Muscle layer of duodenum (tissue), 2 donors: Measurements from ENCODE around the gene PDCL2.

Source experiments
- H3K27ac ChIP-seq: one replicate; pipeline ENCODE4 v1.7.0; 2013; ENCODE audit warnings: mild to moderate bottlenecking, low read length
- H3K27me3 ChIP-seq: one replicate; pipeline ENCODE4 v1.7.0; 2013; ENCODE audit warnings: low read depth, mild to moderate bottlenecking, control low read depth, low read length
- H3K36me3 ChIP-seq, 2 donors: one replicate each; pipeline ENCODE4 v1.7.0; 2013; ENCODE audit warnings: low read length in 2 of 2, control low read depth in 1 of 2, mild to moderate bottlenecking in 1 of 2; ENCODE audit not compliant: insufficient read depth in 2 of 2, control insufficient read depth in 1 of 2
- H3K4me1 ChIP-seq, 2 donors: one replicate each; pipeline ENCODE4 v1.7.0; 2013; ENCODE audit warnings: low read length in 2 of 2, mild to moderate bottlenecking in 2 of 2, control low read depth in 1 of 2, moderate library complexity in 1 of 2; ENCODE audit not compliant: insufficient read depth in 2 of 2, control insufficient read depth in 1 of 2
- H3K4me3 ChIP-seq, 2 donors: one replicate each; pipeline ENCODE4 v1.7.0; 2013; ENCODE audit warnings: low read length in 2 of 2, low read depth in 1 of 2, mild to moderate bottlenecking in 1 of 2
- H3K9me3 ChIP-seq, 2 donors: one replicate each; pipeline ENCODE4 v1.7.0; 2013; ENCODE audit warnings: low read length in 2 of 2, control low read depth in 1 of 2, mild to moderate bottlenecking in 1 of 2; ENCODE audit not compliant: control insufficient read depth in 1 of 2
- donor health status: healthy.

Gene PDCL2

GRCh38 chr4:55549888-55550287 lies 42.2 kb downstream of the PDCL2 start:
- Histone ChIP-seq H3K4me1 (peaks cover 0 to 17% of the 10 kb centered on the region in 2 donors), H3K27ac (no peak overlapping the region), H3K36me3 (no peaks in the 10 kb centered on the region), H3K27me3 (no peaks in the 10 kb centered on the region), H3K4me3 (no peak overlapping the region), H3K9me3 (no peaks in the 10 kb centered on the region)

GRCh38 chr4:55547918-55548317 lies 44.1 kb downstream of the PDCL2 start:
- Histone ChIP-seq H3K27ac (peak overlapping the region; percentile 85), H3K9me3 (no peaks in the 10 kb centered on the region), H3K27me3 (no peaks in the 10 kb centered on the region), H3K4me3 (peak overlapping the region; percentile 76 to 93), H3K4me1 (peaks cover 0 to 13% of the 10 kb centered on the region in 2 donors), H3K36me3 (no peaks in the 10 kb centered on the region)

- Histone ChIP-seq H3K4me3 (peak overlapping the region; percentile 76 to 93), H3K9me3 (no peaks in the 10 kb centered on the region), H3K4me1 (peaks cover 0 to 13% of the 10 kb centered on the region in 2 donors), H3K36me3 (no peaks in the 10 kb centered on the region), H3K27ac (peak overlapping the region; percentile 85), H3K27me3 (no peaks in the 10 kb centered on the region)
Observed at GRCh38 chr4:55547466-55547770, 44.6 kb downstream of the PDCL2 start.

- Histone ChIP-seq H3K27ac (peak within 1 kb of the TSS; percentile 87), H3K27me3 (no peaks in the 10 kb centered on the region), H3K9me3 (no peaks in the 10 kb centered on the region), H3K4me3 (peak within 1 kb of the TSS; percentile 76 to 93), H3K36me3 (no peaks in the 10 kb centered on the region), H3K4me1 (peaks cover 0 to 13% of the 10 kb centered on the region in 2 donors)
Observed at GRCh38 chr4:55546756-55547465, 45.1 kb downstream of the PDCL2 start, which contains the start of gene CLOCK. CLOCK (minus strand) TSS chr4:55546909; CDS start chr4:55482785, 64,124 bp downstream.

- Histone ChIP-seq H3K27me3 (no peaks in the 10 kb centered on the region), H3K27ac (no peak overlapping the region), H3K4me3 (peak overlapping the region; percentile 76 to 93), H3K36me3 (no peaks in the 10 kb centered on the region), H3K4me1 (peaks cover 0 to 13% of the 10 kb centered on the region in 2 donors), H3K9me3 (no peaks in the 10 kb centered on the region)
Observed at GRCh38 chr4:55546506-55546755, 45.6 kb downstream of the PDCL2 start.

GRCh38 chr4:55545641-55546505 lies 46.2 kb downstream of the PDCL2 start:
- no peaks in the 10 kb centered on the region for H3K9me3 ChIP-seq
- no peaks in the 10 kb centered on the region for H3K27me3 ChIP-seq
- peak overlapping the region; percentile 87 for H3K27ac ChIP-seq
- peak overlapping the region; percentile 67 to 93 for H3K4me3 ChIP-seq
- no peaks in the 10 kb centered on the region for H3K36me3 ChIP-seq
- peaks cover 0 to 13% of the 10 kb centered on the region in 2 donors for H3K4me1 ChIP-seq

- Histone ChIP-seq H3K27ac (peak overlapping the region; percentile 87), H3K9me3 (no peaks in the 10 kb centered on the region), H3K36me3 (no peaks in the 10 kb centered on the region), H3K4me1 (peaks cover 0 to 13% of the 10 kb centered on the region in 2 donors), H3K4me3 (peak overlapping the region; percentile 67 to 93), H3K27me3 (no peaks in the 10 kb centered on the region)
Observed at GRCh38 chr4:55545151-55545550, 46.9 kb downstream of the PDCL2 start.

- no peaks in the 10 kb centered on the region for H3K27me3 ChIP-seq
- no peak overlapping the region for H3K27ac ChIP-seq
- H3K36me3 ChIP-seq, result no peaks in the 10 kb centered on the region
- H3K4me1 ChIP-seq, result peaks cover 0 to 13% of the 10 kb centered on the region in 2 donors
- H3K9me3 ChIP-seq, result no peaks in the 10 kb centered on the region
- no peak overlapping the region for H3K4me3 ChIP-seq
Observed at GRCh38 chr4:55543858-55544257, 48.2 kb downstream of the PDCL2 start.

- no peaks in the 10 kb centered on the region for H3K36me3 ChIP-seq
- H3K27ac ChIP-seq, result no peak overlapping the region
- H3K4me1 ChIP-seq, result peaks cover 0 to 6% of the 10 kb centered on the region in 2 donors
- no peaks in the 10 kb centered on the region for H3K9me3 ChIP-seq
- H3K27me3 ChIP-seq, result no peaks in the 10 kb centered on the region
- no peak overlapping the region for H3K4me3 ChIP-seq
Observed at GRCh38 chr4:55540271-55540670, 51.8 kb downstream of the PDCL2 start.

- H3K27ac ChIP-seq, result no peak overlapping the region
- H3K4me1 ChIP-seq, result peaks cover 0 to 4% of the 10 kb centered on the region in 2 donors
- no peaks in the 10 kb centered on the region for H3K27me3 ChIP-seq
- H3K4me3 ChIP-seq, result no peak overlapping the region
- no peaks in the 10 kb centered on the region for H3K36me3 ChIP-seq
- no peaks in the 10 kb centered on the region for H3K9me3 ChIP-seq
Observed at GRCh38 chr4:55539658-55540057, 52.4 kb downstream of the PDCL2 start.

GRCh38 chr4:55538531-55538930 lies 53.5 kb downstream of the PDCL2 start:
- Histone ChIP-seq H3K27me3 (no peaks in the 10 kb centered on the region), H3K4me1 (no peaks in the 10 kb centered on the region), H3K9me3 (no peaks in the 10 kb centered on the region), H3K36me3 (no peaks in the 10 kb centered on the region), H3K27ac (no peak overlapping the region), H3K4me3 (no peak overlapping the region)
